AG20443 (cell line): ENCODE results near the gene ZNF366.

Experiments used
- DNase-seq: peaks from one replicate; pipeline ENCODE4 v3.0.0; 2012; ENCODE audit warnings: low spot score, mixed read lengths

Gene ZNF366

DNA sequence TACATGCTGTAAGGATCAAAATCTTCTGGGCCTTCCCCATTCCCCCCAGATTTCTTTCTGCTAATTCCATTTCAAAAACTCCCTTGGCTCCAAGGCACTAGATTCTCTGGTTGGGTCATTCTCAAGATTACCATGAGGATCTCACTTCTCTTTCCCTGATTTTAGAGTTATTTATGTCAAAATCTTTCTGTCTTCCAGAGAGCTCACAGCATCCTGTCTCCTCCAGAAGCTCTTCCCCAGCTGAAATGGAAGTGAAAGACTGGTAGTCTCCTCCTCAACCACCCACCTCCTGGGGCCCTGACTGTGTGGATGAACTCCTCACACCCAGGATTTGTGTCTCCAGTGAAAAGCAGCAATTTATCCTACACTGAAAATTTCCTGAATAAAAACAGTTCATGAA is 11.9 kb upstream of the ZNF366 start:
- DNase-seq: no peak

DNA sequence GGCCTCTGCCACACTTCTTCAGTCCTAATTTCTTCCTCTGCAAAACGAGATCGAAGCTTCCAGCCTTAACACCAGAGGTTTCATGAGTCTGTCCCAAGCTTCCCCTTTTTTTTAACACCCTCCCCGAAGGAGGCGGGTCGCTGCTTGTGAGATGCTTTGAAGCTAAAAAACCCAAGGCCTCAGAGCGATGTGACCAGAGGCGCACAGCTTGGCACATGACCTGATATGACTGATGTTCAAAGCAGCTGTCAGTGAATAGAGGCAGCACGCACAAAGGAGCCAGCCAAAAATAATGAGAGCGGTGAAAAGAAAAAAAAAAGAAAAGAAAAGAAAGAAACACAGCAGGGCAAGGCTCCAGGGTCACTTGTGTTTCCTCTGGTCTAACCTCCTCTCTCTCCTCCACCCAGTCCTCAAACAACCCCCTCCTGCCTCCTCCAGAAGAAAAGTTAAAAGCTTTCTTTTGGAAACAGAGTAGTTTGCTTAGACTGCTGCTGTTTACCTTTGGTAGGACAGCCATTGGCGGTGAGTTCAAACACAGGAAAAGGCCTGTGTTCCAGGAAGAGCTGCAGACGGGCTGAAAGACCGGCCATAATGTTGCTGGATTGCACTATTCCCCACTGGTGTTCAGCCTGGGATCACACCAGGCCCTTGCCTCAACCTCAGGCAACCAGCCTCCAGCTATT is 10.9 kb upstream of the ZNF366 start:
- DNase-seq: peak; percentile 67

DNA sequence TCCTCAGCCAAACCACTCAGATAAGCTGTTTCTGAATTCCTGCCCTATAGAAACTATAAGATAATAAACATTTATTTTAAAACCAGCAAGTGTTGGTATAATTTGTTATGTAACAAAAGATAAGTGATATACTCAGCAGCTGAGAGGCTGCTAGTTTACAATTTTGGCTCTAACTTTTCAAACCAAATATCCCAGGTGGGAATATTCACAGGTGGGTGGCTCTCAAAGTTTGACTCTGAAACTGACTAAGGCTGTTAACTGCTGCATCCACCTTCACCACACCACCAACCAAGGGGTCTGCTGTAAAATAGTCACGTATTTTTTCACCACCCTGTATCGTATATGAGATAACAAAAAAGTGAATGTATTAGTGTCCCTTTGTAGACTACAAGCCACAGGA is 9.7 kb upstream of the ZNF366 start:
- DNase-seq: no peak

DNA sequence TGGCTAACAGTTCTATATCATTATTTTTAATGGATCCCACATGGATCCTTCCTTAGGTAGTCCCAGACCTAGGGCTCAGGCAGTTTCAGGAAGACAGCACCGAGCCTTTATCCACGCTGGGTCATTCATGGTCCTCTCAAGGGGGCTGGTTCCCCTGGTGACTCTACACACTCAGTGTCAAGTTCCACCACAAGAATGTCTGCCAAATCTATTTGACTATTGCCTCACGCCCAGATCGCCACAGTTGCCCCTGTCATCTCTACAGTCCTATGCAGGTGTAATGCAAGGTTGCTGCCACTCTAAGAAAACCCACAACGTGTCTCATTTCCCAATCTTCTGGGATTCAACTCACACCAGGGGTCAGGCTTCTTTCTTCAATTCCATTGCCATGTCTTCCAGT is 8.0 kb upstream of the ZNF366 start:
- no peak for DNase-seq

DNA sequence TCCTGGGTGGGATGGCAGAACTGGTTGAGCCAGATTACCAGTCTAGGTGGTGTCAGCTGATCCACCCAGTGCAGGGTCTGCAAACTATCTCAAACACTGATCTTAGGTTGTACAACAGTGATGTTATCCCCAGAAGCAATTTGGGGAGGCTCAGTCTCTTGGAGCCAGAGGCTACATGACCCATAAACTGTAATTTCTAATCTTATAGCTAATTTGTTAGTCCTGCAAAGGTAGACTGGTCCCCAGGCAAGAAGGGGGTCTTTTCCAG is 5.3 kb upstream of the ZNF366 start:
- no peak for DNase-seq

DNA sequence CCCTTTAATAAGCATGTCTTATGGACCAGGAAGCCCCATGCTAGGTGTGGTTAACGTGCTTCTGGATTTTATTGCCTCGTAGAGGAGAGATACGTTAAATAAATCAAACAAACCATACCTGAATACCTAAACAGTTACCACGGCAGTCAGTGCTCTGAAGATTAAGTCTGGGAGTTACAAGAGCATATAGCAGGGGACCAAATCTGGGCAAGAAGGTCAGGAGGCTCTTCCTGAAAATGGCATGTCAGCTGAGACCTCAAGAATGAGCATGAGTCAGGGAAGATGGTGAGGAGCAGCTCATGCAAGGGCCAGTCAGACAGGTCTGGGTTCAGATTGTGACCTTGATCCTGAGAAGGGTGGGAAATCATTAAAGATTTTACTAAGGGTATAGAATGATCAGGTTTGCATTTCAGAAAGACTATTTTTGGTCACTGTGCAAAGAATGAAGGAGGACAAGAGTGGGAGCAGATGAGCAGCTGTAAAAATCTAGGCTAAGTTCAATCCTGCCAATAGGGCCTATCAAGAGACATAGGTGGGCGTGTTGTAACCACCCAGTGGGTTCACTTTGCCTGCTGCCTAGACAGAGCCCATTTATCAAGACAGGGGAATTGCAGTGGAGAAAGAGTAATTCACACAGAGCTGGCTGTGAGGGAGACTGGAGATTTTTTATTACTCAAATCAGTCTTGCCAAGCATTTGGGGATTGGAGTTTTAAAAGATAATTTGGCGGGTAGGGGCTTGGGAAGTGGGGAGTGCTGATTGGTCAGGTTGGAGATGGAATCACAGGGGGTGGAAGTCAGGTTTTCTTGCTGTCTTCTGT is 4.8 kb upstream of the ZNF366 start:
- no peak for DNase-seq

DNA sequence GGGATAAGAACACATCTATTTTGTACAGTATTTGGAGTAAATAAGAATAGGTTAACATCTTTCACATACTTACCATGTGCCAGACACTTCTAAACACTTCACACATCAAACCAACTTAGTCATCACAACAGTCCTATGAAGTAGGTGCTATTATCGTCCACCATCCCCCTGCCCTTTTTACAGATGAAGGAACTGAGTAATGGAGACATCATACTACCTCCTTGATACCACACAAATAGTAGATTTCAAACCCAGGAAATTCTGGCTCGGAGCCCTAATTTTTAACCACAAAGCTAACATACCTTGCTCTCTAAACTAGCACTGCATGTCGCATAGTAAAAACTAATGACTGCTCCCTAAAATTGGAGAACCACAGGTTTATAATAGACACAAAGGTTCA is 4.2 kb upstream of the ZNF366 start:
- DNase-seq: no peak

DNA sequence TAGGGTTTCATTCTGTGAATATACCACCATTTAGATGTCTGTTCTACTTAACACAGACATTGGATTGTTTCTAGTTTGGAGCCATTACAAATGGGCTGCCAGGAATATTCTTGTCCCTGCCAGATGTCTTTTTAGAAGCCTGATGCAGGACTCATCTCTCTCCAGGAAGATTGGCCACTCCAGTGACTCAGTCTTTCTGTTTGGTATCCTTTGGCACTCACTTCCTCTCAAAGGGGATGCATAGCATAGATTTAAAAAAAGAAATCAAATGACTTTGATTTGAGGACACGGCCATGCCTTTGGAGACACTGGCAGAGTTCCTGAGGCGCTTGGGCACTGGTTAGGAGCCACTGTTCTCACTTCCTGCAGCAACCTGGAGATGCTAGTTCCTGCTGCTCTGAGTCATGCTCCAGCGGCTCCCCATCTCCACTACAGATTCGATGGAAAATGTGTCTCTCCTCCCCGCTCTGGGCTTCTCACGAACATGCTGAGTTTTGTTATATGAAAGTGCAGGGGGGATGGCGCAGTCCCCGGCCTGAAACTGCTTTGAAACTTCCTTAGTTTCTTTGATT is 3.5 kb upstream of the ZNF366 start:
- DNase-seq: peak; percentile 84

DNA sequence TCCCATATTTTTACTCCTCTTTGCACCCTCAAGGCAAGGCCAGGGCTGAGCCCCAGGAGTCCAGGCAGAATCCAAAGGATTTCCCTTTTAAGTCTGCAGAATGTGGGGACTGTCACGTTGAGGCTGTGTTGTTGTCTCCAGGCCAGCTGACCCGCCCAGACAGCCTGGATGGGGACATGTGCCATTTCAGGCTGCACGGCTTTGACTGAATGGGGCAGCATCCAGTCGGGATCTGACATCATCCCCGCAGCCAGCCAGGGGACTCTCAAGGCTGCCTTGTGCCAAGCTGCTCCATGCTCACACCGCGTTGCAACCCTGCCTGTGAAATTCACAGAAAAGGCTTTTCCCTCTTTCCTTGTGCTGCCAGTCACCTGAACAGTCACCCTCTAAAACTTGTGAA is 2.2 kb upstream of the ZNF366 start:
- DNase-seq: peak; percentile 54

DNA sequence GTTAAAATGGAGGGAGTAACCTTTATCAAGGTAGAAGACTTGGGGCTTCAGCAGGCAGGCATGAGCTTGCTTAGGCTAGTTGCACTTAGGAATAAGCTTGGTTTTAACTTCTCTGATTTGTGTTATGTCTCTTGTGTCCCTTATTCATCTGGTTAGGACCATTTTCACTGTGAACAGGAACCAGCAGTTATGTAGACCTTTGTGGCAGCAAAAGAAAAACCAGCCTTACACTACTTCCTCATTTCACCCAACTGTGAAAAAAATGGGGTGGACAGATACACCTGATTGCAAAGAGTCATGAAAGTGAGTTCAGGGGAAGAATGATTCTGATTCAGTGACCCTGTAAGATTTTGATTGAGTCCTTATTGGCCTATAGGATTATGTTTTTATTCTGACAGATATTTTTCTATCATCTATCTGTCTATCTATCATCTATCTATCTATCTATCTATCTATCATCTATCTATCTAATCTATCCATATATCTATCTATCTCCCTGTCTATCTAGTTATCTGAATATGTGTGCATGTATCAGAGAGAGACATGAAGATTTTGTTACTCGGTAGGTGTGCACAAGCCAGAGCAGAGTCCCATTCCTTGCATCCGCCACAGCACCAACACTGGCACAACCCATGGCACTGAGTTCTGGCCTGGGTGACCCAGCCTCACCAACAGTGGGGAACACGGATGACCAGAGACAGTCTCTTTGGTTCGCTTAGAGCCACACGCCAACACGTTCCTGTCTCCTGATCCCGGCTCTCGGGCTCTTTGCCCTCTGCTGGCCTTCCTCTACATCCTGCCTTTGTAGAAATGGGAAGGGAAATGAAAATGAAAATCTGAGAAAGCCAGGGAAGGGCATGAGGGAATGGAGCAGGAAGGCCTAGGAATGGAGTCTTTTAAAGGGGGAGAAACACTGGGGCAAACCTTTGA is 1.3 kb upstream of the ZNF366 start:
- DNase-seq: no peak

DNA sequence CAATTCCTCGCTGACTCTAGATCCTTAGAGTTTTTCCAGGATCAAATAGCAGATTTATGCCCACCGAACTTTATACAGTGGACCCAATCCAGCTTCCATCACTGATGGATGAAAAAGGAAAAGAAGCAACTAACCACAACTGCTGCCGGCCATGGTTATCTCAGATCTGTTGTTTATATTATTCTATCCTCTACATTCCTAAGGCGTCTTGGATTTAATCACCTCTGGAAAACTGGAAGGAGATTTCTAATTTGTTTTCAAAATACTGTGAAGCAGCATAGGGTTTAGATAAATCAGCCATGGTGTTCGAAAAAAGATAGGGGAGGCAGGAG is 663 bp upstream of the ZNF366 start:
- DNase-seq: no peak

DNA sequence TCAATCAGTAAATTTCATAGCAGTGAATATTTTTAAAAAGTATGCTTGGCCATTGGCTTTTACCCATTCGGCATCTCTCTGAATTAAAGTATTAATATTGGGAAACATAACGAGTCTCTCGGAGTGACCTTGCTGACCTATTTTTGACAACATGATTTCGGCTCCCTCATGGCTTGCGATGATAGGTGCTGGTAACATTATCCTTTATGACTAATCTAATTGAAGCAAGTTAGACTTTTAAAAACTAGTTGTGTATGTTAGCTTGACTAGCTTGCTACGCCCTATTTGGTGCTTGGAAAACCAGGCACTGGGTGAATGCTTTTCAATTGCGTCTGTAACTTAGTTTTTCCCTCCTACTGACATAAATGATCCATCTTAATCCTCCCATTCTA is 1.1 kb downstream of the ZNF366 start:
- no peak for DNase-seq

DNA sequence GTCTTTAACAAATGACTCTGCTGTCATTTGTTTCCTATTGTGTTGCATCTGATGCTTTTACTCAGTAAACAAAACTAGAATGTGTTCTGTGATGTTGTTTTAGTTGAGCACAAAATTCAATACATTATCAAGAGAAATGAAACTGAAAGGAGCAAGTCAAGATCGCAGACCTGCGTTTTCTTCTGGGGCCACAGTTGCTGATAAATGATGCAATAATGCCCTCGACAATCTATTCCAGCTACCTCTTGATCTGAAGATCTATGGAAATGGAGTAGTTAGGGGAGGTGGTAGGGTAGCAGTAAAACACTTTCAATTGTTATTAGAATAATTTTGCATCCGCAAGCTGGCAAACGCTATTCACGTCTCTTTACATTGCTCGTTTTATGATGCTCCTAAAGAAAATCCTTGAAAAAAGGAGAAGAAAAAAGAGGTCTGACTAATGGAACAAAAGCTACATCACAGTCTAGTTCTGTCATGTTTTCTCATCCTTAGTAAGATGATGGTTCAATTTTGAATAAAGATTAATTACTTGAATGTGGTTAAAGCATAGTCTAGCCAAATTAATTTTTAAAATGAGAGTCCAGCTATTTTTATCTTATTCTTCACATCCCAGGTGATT is 1.6 kb downstream of the ZNF366 start:
- DNase-seq: no peak

DNA sequence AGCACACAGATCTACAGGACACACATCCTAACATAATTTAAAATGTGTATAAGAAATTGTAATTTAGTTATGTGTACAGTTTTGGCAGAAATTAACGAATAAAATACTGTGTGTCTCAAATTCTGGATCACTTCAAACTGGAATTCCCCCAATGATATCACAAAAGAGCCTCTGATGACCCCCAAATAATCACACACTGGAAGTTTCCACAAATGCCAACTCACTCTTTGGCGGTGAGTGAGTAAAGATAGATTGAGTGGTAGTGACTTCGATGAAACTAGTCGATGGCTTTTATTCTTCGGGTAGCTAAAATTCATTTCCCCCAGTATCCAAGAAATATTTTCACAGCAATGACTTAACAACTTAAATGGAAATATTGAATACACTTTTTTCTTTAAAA is 2.2 kb downstream of the ZNF366 start:
- no peak for DNase-seq

DNA sequence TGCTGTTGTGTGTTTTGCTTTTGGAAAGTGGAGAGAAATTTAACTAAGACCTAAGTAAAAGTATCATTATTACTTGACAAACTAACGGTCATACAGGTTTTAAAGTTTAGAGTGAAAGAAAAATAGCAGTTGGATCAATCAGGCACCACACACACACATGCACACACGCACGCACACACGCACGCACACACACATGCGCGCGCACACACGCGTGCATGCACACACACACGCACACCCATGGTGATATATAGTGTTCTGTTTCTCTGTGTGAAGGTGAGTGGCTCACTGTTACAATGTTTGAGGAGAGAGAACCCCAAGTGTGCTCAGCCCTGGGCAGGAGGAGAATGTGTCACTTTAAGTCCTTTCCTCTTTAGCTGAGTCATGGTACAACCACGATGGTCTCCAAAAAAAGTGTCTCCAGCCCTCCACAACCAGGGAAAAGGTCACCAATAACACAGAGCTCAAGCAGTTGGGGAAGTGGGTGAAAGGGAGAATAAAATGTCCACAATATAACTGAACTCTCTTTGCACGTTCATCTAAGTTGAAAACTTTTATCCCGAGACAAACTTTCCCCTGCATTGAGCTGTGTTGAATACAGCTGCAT is 3.2 kb downstream of the ZNF366 start:
- DNase-seq: peak; percentile 52

DNA sequence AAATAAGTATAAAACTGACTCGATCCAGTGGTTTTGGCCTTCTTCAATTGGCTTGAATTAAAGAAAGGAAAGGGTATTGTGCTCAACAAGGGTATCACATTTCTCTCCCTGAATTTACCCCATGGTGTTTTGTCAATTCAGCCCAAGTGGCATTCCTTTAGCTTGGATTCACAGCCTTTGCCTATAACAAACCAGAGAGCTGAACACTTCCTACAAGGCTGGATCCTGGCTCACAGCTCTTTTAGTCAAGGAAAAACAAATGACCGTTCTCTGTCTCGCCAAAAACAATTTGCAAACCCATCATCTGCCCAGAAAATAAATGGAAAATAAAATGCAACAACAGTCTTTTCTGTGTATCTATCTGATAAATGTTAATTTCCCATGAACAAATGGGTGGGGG is 5.7 kb downstream of the ZNF366 start:
- no peak for DNase-seq

DNA sequence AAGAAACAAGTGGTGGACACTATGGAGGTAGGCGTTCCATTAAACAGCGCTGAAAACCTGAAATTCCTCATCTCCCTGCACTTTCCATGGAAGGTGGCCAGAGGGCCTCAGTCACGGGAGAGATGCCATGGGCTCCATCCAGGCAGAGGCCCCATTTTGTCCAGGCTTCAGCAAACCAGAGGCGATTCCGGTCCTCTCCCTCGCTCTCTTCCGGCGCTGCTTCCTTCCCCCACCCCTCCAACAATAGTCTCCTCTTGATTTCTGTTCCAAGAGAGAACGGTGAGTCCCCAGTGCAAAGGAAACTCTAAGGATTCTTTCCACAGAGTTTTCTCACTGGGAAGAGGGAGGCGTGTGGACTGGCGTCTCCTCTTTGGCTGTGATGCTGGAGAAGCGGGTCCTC is 7.5 kb downstream of the ZNF366 start:
- no peak for DNase-seq

DNA sequence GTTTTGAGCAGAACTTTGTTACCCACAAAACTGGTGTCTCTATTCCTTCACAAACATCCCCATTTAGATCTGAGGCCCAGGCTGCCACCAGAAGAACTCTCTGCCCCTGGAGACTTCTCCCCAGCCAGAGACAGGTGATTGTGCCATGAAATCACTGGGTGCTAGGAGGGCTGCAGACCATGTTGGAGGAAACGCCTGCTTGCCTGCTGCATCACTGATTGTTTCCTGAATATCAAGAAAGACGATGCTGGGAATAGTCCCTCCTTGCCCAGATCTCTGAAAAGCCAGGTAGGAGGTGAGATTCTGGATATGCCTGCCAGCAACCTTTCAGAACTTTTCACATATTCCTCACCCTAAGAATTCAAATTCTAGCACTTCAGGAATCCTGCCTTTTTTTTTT is 8.1 kb downstream of the ZNF366 start:
- no peak for DNase-seq

DNA sequence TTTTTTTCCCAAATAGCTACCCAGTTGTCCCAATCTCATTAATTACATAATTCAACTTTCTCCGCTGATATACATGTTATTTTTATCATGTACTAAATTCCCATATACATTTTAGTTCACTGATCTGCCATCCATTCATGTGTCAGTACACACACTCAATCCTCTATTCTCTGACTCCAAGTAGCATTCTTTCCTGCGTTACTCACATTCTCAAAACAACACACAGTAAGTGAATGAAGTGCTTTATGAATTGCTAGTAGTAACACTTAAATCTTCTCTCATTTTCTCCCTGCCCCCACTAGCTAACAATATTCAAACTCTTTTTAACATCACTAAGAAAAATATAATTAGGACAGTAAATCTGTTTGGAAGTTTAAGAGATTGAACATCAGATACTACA is 8.9 kb downstream of the ZNF366 start:
- DNase-seq: peak; percentile 38

DNA sequence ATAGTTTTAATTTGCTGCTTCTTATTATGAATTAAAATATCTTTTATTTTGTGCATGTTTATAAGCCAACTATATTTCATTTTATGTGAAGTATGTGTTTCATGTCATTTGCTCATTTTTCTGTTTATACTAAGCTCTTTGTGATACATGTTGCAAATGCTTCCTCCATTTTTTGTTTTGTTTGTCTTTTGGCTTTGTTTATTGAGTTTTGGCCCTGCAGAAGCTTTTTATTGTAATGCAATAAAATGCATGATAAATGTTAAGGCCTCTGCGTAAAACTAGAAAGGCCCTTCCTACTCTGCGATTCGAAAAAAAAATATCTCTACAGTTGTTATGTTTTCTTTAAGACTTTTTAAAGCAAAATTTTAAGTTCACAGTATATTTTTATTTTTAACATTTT is 9.4 kb downstream of the ZNF366 start:
- no peak for DNase-seq

DNA sequence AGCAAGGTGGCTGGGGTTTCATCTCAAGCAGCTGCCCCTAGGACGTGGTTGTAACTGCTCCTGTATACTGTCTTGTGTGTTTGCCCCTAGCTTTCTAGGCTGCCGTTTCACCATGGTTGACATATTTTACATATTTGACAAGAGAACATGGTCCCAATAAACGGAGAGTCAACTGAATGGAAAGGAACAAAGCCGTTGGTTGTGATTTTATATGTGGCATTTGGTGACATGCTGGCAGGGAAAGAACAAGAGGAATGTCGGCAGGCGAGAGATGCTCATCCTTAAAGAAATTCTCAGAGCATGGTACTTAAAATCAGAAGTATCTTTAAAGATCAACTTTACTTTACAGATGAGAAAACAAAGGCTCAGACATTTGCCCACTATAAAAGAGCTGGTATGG is 11.8 kb downstream of the ZNF366 start:
- no peak for DNase-seq

DNA sequence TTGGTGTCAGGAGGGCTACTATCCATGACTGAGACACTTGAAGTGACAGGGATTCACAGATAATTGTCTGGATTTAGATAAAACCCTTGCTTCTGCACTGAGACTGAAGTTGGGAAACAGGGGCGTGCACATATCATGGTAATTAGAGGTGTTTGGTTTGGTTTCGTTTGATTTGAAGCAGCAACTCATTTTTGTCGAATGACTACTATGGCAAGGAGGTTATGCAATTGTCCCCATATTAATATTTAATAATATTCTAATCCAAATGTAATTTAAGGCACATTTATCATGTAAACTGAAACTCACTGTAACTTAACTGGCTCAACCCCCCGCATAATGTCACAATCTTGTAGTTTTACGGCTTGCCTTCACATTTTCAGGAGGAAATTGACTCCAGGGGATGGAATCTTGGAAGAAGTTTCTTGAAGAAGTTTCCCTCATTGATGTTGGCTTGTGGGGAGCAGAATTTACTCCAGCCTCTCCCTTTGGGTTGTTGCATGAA is 12.5 kb downstream of the ZNF366 start:
- peak; percentile 52 for DNase-seq
